ENCODE measurements around the gene ZFAND3. TPM values are rescaled to one million over a fixed set of nuclear protein-coding genes. Genes with fewer than 3 reads are reported as not detected.

The ZFAND3 gene
- polyA plus RNA-seq, 1 of the 3 experiments (the other 2 are of a cell fraction) = 16.7 TPM

GRCh38 chr6:38166411-38167240 lies 347.1 kb downstream of the ZFAND3 start:
- WGBS (ENCODE audit: low lambda C conversion rate) = 94% methylated on average over 25 of the region's 32 CpGs
- Histone ChIP-seq H3K9ac (no peak overlapping the region), H3K27ac (ENCODE audit: low read depth in 2 of 2, low read length in 1 of 2) (no peak overlapping the region), H3K79me2 (ENCODE audit: insufficient read depth) (no peaks in the 10 kb centered on the region), H3K9me2 (no peaks in the 10 kb centered on the region), H3K36me3 (replicated peaks in 1 of 2; ENCODE audit: control insufficient read depth in 1 of 2, insufficient read depth in 2 of 2, low read length in 1 of 2) (no peaks in the 10 kb centered on the region), H3K4me3 (ENCODE audit: low read depth in 2 of 2, low read length in 1 of 2) (no peak overlapping the region), H3K27me3 (ENCODE audit: insufficient read depth) (no peaks in the 10 kb centered on the region), H3K4me1 (ENCODE audit: control insufficient read depth in 1 of 2, insufficient read depth in 2 of 2, low read depth in 1 of 2, low read length in 1 of 2) (peaks cover 0 to 31% of the 10 kb centered on the region in 2 experiments; a peak in 1 of 4 replicates), H3K9me3 (no peaks in the 10 kb centered on the region), H4K20me1 (ENCODE audit: insufficient read depth) (no peaks in the 10 kb centered on the region), H3F3A (replicated peaks; ENCODE audit: insufficient read depth) (no peaks in the 10 kb centered on the region), H2AFZ (ENCODE audit: low read depth) (no peak overlapping the region), H3K4me2 (no peak overlapping the region)
- no peak for DNase-seq
- TF ChIP-seq ELF1 (IDR thresholded peaks at IDR 0.05) = no peak
- TF ChIP-seq, protein P1, sequence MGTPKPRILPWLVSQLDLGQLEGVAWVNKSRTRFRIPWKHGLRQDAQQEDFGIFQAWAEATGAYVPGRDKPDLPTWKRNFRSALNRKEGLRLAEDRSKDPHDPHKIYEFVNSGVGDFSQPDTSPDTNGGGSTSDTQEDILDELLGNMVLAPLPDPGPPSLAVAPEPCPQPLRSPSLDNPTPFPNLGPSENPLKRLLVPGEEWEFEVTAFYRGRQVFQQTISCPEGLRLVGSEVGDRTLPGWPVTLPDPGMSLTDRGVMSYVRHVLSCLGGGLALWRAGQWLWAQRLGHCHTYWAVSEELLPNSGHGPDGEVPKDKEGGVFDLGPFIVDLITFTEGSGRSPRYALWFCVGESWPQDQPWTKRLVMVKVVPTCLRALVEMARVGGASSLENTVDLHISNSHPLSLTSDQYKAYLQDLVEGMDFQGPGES (IDR thresholded peaks at IDR 0.05; ENCODE audit: low read depth, low read length) = no peak
- no peak for TF ChIP-seq GATA2 (CRISPR knock-in tag; IDR thresholded peaks at IDR 0.05)
- no peak for TF ChIP-seq TEAD4 (IDR thresholded peaks at IDR 0.05; ENCODE audit: borderline replicate concordance, insufficient read depth)
- no peak for TF ChIP-seq CTCF (IDR thresholded peaks at IDR 0.05)
- no peak for TF ChIP-seq RAD21 (IDR thresholded peaks at IDR 0.05; ENCODE audit: low read length)
- no peak for TF ChIP-seq PBX3 (IDR thresholded peaks at IDR 0.05)
- TF ChIP-seq MXI1 (IDR thresholded peaks at IDR 0.05; ENCODE audit: low read depth, low read length) = no peak
- no peak for TF ChIP-seq MAX (IDR thresholded peaks at IDR 0.05; ENCODE audit: low read depth)
- TF ChIP-seq, protein P2, sequence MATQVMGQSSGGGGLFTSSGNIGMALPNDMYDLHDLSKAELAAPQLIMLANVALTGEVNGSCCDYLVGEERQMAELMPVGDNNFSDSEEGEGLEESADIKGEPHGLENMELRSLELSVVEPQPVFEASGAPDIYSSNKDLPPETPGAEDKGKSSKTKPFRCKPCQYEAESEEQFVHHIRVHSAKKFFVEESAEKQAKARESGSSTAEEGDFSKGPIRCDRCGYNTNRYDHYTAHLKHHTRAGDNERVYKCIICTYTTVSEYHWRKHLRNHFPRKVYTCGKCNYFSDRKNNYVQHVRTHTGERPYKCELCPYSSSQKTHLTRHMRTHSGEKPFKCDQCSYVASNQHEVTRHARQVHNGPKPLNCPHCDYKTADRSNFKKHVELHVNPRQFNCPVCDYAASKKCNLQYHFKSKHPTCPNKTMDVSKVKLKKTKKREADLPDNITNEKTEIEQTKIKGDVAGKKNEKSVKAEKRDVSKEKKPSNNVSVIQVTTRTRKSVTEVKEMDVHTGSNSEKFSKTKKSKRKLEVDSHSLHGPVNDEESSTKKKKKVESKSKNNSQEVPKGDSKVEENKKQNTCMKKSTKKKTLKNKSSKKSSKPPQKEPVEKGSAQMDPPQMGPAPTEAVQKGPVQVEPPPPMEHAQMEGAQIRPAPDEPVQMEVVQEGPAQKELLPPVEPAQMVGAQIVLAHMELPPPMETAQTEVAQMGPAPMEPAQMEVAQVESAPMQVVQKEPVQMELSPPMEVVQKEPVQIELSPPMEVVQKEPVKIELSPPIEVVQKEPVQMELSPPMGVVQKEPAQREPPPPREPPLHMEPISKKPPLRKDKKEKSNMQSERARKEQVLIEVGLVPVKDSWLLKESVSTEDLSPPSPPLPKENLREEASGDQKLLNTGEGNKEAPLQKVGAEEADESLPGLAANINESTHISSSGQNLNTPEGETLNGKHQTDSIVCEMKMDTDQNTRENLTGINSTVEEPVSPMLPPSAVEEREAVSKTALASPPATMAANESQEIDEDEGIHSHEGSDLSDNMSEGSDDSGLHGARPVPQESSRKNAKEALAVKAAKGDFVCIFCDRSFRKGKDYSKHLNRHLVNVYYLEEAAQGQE (IDR thresholded peaks at IDR 0.05; ENCODE audit: low read depth, low read length) = no peak
- no peak for TF ChIP-seq TCF12 (IDR thresholded peaks at IDR 0.05)
- TF ChIP-seq MEF2A (IDR thresholded peaks at IDR 0.05; ENCODE audit: borderline replicate concordance, low read depth) = no peak
- TF ChIP-seq POLR2AphosphoS5 (IDR thresholded peaks at IDR 0.05; ENCODE audit: low read depth, low read length) = no peak
- no peak for TF ChIP-seq RFX5 (IDR thresholded peaks at IDR 0.05; ENCODE audit: low read length)
- no peak for TF ChIP-seq RXRA (IDR thresholded peaks at IDR 0.05; ENCODE audit: borderline replicate concordance, low read depth)
- TF ChIP-seq, protein P3, sequence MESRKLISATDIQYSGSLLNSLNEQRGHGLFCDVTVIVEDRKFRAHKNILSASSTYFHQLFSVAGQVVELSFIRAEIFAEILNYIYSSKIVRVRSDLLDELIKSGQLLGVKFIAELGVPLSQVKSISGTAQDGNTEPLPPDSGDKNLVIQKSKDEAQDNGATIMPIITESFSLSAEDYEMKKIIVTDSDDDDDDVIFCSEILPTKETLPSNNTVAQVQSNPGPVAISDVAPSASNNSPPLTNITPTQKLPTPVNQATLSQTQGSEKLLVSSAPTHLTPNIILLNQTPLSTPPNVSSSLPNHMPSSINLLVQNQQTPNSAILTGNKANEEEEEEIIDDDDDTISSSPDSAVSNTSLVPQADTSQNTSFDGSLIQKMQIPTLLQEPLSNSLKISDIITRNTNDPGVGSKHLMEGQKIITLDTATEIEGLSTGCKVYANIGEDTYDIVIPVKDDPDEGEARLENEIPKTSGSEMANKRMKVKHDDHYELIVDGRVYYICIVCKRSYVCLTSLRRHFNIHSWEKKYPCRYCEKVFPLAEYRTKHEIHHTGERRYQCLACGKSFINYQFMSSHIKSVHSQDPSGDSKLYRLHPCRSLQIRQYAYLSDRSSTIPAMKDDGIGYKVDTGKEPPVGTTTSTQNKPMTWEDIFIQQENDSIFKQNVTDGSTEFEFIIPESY (IDR thresholded peaks at IDR 0.05; ENCODE audit: borderline replicate concordance, low read depth) = no peak
- TF ChIP-seq JUND (IDR thresholded peaks at IDR 0.05) = no peak
- TF ChIP-seq USF1 (IDR thresholded peaks at IDR 0.05; ENCODE audit: borderline replicate concordance, low read depth) = no peak
- CTCF ChIA-PET = interaction anchor here (0.9 kb wide), 1 partner anchor 10 kb away, joined by 3 read pairs; no protein-coding TSS in a partner anchor
- POLR2A ChIA-PET = no interaction called here

All from SK-N-SH (cell line).